Measurements from ENCODE around the gene ELMO1. TPM values are rescaled to one million over a fixed set of nuclear protein-coding genes. Genes with fewer than 3 reads are reported as not detected.

The ELMO1 gene
- total RNA-seq, 1 experiment from 2014 or later = 1.1 TPM

- TF ChIP-seq ZBTB33 (IDR thresholded peaks at IDR 0.05; ENCODE audit: extremely low read depth, insufficient replicate concordance, low read length) = no peak
- TF ChIP-seq SRF (IDR thresholded peaks at IDR 0.05; ENCODE audit: low read depth) = no peak
- TF ChIP-seq, protein P1, sequence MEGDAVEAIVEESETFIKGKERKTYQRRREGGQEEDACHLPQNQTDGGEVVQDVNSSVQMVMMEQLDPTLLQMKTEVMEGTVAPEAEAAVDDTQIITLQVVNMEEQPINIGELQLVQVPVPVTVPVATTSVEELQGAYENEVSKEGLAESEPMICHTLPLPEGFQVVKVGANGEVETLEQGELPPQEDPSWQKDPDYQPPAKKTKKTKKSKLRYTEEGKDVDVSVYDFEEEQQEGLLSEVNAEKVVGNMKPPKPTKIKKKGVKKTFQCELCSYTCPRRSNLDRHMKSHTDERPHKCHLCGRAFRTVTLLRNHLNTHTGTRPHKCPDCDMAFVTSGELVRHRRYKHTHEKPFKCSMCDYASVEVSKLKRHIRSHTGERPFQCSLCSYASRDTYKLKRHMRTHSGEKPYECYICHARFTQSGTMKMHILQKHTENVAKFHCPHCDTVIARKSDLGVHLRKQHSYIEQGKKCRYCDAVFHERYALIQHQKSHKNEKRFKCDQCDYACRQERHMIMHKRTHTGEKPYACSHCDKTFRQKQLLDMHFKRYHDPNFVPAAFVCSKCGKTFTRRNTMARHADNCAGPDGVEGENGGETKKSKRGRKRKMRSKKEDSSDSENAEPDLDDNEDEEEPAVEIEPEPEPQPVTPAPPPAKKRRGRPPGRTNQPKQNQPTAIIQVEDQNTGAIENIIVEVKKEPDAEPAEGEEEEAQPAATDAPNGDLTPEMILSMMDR (IDR thresholded peaks at IDR 0.05 in 2 of 3, conservative IDR thresholded peaks at IDR 0.05 in 1 of 3; ENCODE audit: borderline replicate concordance in 1 of 3, insufficient read depth in 1 of 3, low read depth in 2 of 3, low read length in 2 of 3) = no peak
- TF ChIP-seq ZFX (IDR thresholded peaks at IDR 0.05) = no peak
- TF ChIP-seq ELF1 (IDR thresholded peaks at IDR 0.05; ENCODE audit: borderline replicate concordance, low read depth) = no peak
- TF ChIP-seq FOSL1 (IDR thresholded peaks at IDR 0.05; ENCODE audit: low read depth) = no peak
Observed at GRCh38 chr7:37327288-37327687, 121.4 kb downstream of the ELMO1 start (continued).

- ATAC-seq (no peak), DNase-seq (ENCODE audit: low read depth, low spot score) (no peak)
- peaks cover 41% of the 10 kb centered on the region for H3K27me3 ChIP-seq (ENCODE audit: insufficient read depth, low read length)
- POLR2A ChIA-PET = no interaction called here
- no peak overlapping the region for H3K27ac ChIP-seq (ENCODE audit: low read depth, low read length)
- no peak overlapping the region for H3K4me2 ChIP-seq (ENCODE audit: low read length)
- no peak overlapping the region for H2AFZ ChIP-seq (ENCODE audit: low read depth, low read length, poor library complexity, severe bottlenecking)
- no peak overlapping the region for H3K9ac ChIP-seq (ENCODE audit: low read length)
- RAD21 ChIA-PET (ENCODE audit: low non-redundant PET in 1 of 2, low total read pairs in 2 of 2, uncharacterized antibody in 2 of 2, unreplicated experiment in 2 of 2) = no interaction called here
- H3K36me3 ChIP-seq (ENCODE audit: control insufficient read depth in 1 of 2, insufficient read depth in 2 of 2, low read length in 2 of 2) = no peaks in the 10 kb centered on the region
- CTCF ChIA-PET = no interaction called here
- no peaks in the 10 kb centered on the region for H3K79me2 ChIP-seq (ENCODE audit: insufficient read depth, low read length)
- intact Hi-C loops (cut with micrococcal nuclease) = no loop called here
- no peaks in the 10 kb centered on the region for H3K4me1 ChIP-seq (ENCODE audit: control insufficient read depth in 1 of 2, insufficient read depth in 2 of 2, low read length in 2 of 2)
- BruUV-seq (replicated peaks) = no TSS peak
- no peaks in the 10 kb centered on the region for H3K9me2 ChIP-seq (ENCODE audit: insufficient read depth)
- H3K4me3 ChIP-seq (replicated peaks in 1 of 2; ENCODE audit: low read depth in 1 of 2, low read length in 2 of 2) = no peak overlapping the region
- TF ChIP-seq CEBPB (IDR thresholded peaks at IDR 0.05; ENCODE audit: low read depth) (no peak), ATF3 (IDR thresholded peaks at IDR 0.05) (no peak), CBX3 (IDR thresholded peaks at IDR 0.05; ENCODE audit: low read depth) (no peak), FOSL1 (IDR thresholded peaks at IDR 0.05; ENCODE audit: low read depth) (no peak), ZBTB33 (IDR thresholded peaks at IDR 0.05; ENCODE audit: extremely low read depth, insufficient replicate concordance, low read length) (no peak), JUND (IDR thresholded peaks at IDR 0.05) (no peak), SRF (IDR thresholded peaks at IDR 0.05; ENCODE audit: low read depth) (no peak), ZNF274 (IDR thresholded peaks at IDR 0.05; ENCODE audit: low read depth, low read length) (no peak), ZFX (IDR thresholded peaks at IDR 0.05) (no peak), YY1 (IDR thresholded peaks at IDR 0.05; ENCODE audit: extremely low read depth, insufficient replicate concordance, low read depth, low read length) (no peak)
- TF ChIP-seq, protein P1 (IDR thresholded peaks at IDR 0.05 in 2 of 3, conservative IDR thresholded peaks at IDR 0.05 in 1 of 3; ENCODE audit: borderline replicate concordance in 1 of 3, insufficient read depth in 1 of 3, low read depth in 2 of 3, low read length in 2 of 3) = no peak
- no peaks in the 10 kb centered on the region for H3K9me3 ChIP-seq (ENCODE audit: control insufficient read depth in 1 of 2, insufficient read depth in 1 of 2, low read depth in 1 of 2, low read length in 2 of 2)
- no peaks in the 10 kb centered on the region for H4K20me1 ChIP-seq (ENCODE audit: insufficient read depth)
Observed at GRCh38 chr7:37323966-37324365, 124.7 kb downstream of the ELMO1 start.
